Spleen (tissue), 11 donors: ENCODE data around the gene RDH11. TPM values are rescaled to one million over a fixed set of nuclear protein-coding genes. Genes with fewer than 3 reads are reported as not detected.
"Not testable (repeated sequence)": the region's sequence is repeated elsewhere in the genome, so short reads cannot be mapped to it uniquely, and the experiment has no call there.

Experiments used
- DNase-seq: peaks from one replicate; pipeline ENCODE4 v3.0.0-alpha.2; 2020
- H3K27ac ChIP-seq, 8 donors: fragments of 200-600 bp; sonication (generic) in 7 of 8; 1 replicate in 4 of 8; 2 replicates in 4 of 8; pipeline versions ENCODE4 v1.5.0 to v1.8.0; 2016 to 2021; ENCODE audit warnings: inconsistent platforms in 4 of 8, mild to moderate bottlenecking in 4 of 8, moderate library complexity in 1 of 8
- H3K27me3 ChIP-seq, 7 donors: fragments of 200-600 bp; sonication (generic) in 6 of 7; replicated peaks in 1 of 7; 1 replicate in 4 of 7; 2 replicates in 3 of 7; pipeline versions ENCODE4 v1.5.0 to v1.8.0; 2016 to 2021; ENCODE audit warnings: inconsistent platforms in 3 of 7, mild to moderate bottlenecking in 1 of 7
- H3K36me3 ChIP-seq, 6 donors: fragments of 200-600 bp; sonication (generic) in 5 of 6; 1 replicate in 4 of 6; 2 replicates in 2 of 6; pipeline versions ENCODE4 v1.5.0 to v1.8.0; 2016 to 2021; ENCODE audit warnings: inconsistent platforms in 2 of 6
- H3K4me1 ChIP-seq, 6 donors: fragments of 200-600 bp; sonication (generic) in 5 of 6; 1 replicate in 3 of 6; 2 replicates in 3 of 6; pipeline versions ENCODE4 v1.5.0 to v1.8.0; 2016 to 2021; ENCODE audit warnings: inconsistent platforms in 3 of 6
- H3K4me3 ChIP-seq, 8 donors: fragments of 200-600 bp; sonication (generic) in 7 of 8; 1 replicate in 4 of 8; 2 replicates in 4 of 8; pipeline versions ENCODE4 v1.5.0 to v1.8.0; 2016 to 2021; ENCODE audit warnings: inconsistent platforms in 4 of 8, mild to moderate bottlenecking in 4 of 8, moderate library complexity in 2 of 8
- H3K9me3 ChIP-seq, 8 donors: fragments of 200-600 bp; sonication (generic) in 7 of 8; 1 replicate in 4 of 8; 2 replicates in 4 of 8; pipeline versions ENCODE4 v1.5.0 to v1.8.0; 2016 to 2021; ENCODE audit warnings: inconsistent platforms in 4 of 8
- POLR2A ChIP-seq, 3 donors: fragments of 450-650 bp; IDR thresholded peaks; one replicate each; pipeline ENCODE4 v1.5.1; 2017; ENCODE audit warnings: antibody characterized with exemption in 3 of 3, mild to moderate bottlenecking in 1 of 3
- POLR2AphosphoS5 ChIP-seq, 3 donors: sonication (generic); formaldehyde crosslinking; IDR thresholded peaks; one replicate each; pipeline ENCODE4 v1.5.1; 2017; ENCODE audit warnings: antibody characterized with exemption in 3 of 3
- WGBS, 5 donors: extraction: QIAGEN DNeasy Blood & Tissue Kit in 3 of 5; methylation state at CpG; one replicate each; pipeline versions ENCODE4 v1.1.5 to v1.1.7; 2013 to 2018; 5-methylcytosine and 5-hydroxymethylcytosine counted together
- intact Hi-C: fragments of 100-400 bp; cut with DNase I; formaldehyde crosslinking; loops from one replicate; pipeline ENCODE4 v1.15.0; 2023; ENCODE audit warnings: low total_unique reads
- polyA plus RNA-seq, 3 donors: library from polyadenylated mRNA; stranded (reverse); fragments of 200-250 nt; gene quantifications; one replicate each; pipeline ENCODE4 v1.2.1, GENCODE V29; 2013
- total RNA-seq, 7 donors: library from RNA; depleted of rRNA in 3 of 7; stranded (reverse); fragments of >200 nt in 3 of 7; fragmentation: NEBNext Ultra II Directional in 4 of 7; extraction: Animal tissue kit (Norgen Biotek cat#: 25700) in 4 of 7; gene quantifications; one replicate each; pipeline versions ENCODE4 v1.1.0 to v1.2.1, GENCODE V29; 2016 to 2021
- TF ChIP-seq, protein P1 (sequence below), 11 experiments: fragments of 200-600 bp in 7 of 11; fragments of 450-650 bp in 4 of 11; sonication (generic) in 4 of 11; IDR thresholded peaks in 8 of 11; conservative IDR thresholded peaks in 3 of 11; 1 replicate in 7 of 11; 2 replicates in 4 of 11; pipeline versions ENCODE4 v1.4.0 to v1.8.0; 2016 to 2021; ENCODE audit warnings: antibody characterized with exemption in 11 of 11, inconsistent platforms in 4 of 11, mild to moderate bottlenecking in 1 of 11
- donor health status: healthy with polysubstance abuse.
- donor health status: DM: no; HTN: no; CAD: no; lungs with moderate emphysema.
- donor health status: DM: no; HTN: no; CAD: no.
- donor health status: Bipolar disorder and iron deficiency.
- donor health status: healthy.
- donor health status: DM: no; HTN: no; CAD: no.
- donor health status: DM: yes; HTN: yes; CAD: no.

The RDH11 gene
- total and polyA plus RNA-seq, 10 donors, result 18.0 to 49.9 (median 31.0) TPM

DNA sequence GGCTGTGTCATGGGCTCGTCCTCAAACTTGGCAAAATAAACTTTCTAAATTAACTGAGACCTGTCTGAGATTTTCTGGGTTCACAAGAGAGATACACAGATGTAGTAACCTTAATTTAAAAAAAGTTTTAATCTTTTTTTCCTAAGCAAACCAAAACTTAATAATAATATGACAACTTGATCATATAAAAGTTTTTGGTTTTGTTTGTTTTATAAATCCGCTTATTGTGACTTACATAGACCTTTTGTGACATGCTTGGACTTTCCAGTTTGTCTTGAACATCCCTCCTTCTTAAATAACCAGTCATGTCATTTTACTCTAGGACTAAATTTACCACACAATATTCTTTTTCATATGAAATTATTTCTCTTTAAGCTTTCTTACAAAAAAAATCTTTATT is 14.6 kb upstream of the RDH11 start:
- WGBS, 5 donors, result 84 to 91% (median 86%) methylated on average over 2 of the region's 2 CpGs
- intact Hi-C loops, result no loop called here
- no peak for DNase-seq

DNA sequence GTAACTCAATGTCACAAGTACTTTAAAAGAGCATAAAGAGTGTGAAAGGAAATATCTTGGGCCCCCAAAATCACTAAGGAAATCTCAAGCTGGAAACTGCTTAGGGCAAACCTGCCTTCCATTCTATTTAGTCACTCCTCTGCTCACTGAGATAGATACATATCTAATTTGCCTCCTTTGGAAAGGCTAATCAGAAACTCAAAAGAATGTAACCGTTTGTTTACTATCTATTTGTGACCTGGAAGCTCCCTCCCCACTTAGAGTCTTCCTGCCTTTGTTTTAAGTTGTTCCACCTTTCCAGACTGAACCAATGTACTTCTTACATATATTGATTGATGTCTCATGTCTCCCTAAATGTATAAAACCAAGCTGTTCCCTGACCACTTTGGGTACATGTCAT is 14.2 kb upstream of the RDH11 start:
- H3K27me3 ChIP-seq, H3K4me3 ChIP-seq, DNase-seq, H3K4me1 ChIP-seq, intact Hi-C loops, H3K27ac ChIP-seq, H3K36me3 ChIP-seq: not testable (repeated sequence)
- WGBS, 5 donors, result 54 to 78% (median 76%) methylated on average over 1 of the region's 1 CpG
- peaks cover 0 to 37% (median 30%) of the 10 kb centered on the region in 8 donors for H3K9me3 ChIP-seq

More for the DNA sequence above, 14.6 kb upstream of the RDH11 start:
- Histone ChIP-seq H3K4me3 (no peak overlapping the region), H3K36me3 (no peaks in the 10 kb centered on the region), H3K27me3 (no peaks in the 10 kb centered on the region), H3K4me1 (no peaks in the 10 kb centered on the region), H3K9me3 (peaks cover 0 to 37% (median 30%) of the 10 kb centered on the region in 8 donors), H3K27ac (no peak overlapping the region)
- TF ChIP-seq, protein P1, sequence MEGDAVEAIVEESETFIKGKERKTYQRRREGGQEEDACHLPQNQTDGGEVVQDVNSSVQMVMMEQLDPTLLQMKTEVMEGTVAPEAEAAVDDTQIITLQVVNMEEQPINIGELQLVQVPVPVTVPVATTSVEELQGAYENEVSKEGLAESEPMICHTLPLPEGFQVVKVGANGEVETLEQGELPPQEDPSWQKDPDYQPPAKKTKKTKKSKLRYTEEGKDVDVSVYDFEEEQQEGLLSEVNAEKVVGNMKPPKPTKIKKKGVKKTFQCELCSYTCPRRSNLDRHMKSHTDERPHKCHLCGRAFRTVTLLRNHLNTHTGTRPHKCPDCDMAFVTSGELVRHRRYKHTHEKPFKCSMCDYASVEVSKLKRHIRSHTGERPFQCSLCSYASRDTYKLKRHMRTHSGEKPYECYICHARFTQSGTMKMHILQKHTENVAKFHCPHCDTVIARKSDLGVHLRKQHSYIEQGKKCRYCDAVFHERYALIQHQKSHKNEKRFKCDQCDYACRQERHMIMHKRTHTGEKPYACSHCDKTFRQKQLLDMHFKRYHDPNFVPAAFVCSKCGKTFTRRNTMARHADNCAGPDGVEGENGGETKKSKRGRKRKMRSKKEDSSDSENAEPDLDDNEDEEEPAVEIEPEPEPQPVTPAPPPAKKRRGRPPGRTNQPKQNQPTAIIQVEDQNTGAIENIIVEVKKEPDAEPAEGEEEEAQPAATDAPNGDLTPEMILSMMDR (IDR thresholded peaks at IDR 0.05 in 8 of 11, conservative IDR thresholded peaks at IDR 0.05 in 3 of 11), result no peak
- no peak for TF ChIP-seq POLR2AphosphoS5 (IDR thresholded peaks at IDR 0.05)
- TF ChIP-seq POLR2A (IDR thresholded peaks at IDR 0.05), result no peak

DNA sequence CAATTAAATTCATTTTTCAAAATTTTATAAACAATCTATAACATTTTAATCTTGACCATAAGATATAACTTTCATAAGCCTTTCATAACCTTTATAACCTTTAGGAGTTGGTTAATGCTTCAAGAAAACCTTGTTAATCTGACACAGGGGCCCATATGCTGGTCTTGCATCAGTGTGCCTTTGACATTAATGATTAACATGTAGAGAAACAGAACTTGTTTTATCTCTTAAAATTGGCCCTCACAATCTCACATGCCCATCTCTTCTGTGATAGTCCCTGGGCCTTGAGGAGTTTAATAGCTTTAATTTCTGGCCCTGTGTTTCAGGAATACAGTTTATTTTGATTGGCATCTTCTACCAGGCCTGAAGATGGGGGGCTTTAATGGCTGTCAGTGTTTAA is 13.8 kb upstream of the RDH11 start:
- H3K4me1 ChIP-seq, H3K27me3 ChIP-seq, H3K4me3 ChIP-seq, intact Hi-C loops, H3K27ac ChIP-seq, H3K36me3 ChIP-seq, DNase-seq: not testable (repeated sequence)
- peaks cover 0 to 37% (median 30%) of the 10 kb centered on the region in 8 donors for H3K9me3 ChIP-seq

DNA sequence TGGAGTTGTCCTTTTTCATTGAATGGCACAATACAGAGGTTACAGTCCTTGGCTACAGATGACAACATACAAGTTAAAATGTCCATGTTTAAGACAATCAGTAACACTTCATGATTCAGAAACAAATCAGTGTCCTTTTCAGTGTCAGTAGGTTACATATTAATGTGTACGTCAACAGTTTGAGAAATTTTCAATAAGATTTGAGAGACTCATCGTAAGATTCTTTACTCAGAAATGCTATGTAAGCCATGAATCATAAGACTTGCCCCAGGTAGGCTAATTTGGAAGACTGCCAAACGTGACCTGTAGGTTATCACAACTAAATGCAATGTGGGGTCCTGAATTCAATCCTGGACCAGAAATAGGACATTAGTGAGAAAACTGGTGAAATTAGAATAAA is 9.6 kb upstream of the RDH11 start:
- WGBS, 5 donors, result 75 to 83% (median 79%) methylated on average over 3 of the region's 3 CpGs
- TF ChIP-seq, protein P1 (IDR thresholded peaks at IDR 0.05 in 8 of 11, conservative IDR thresholded peaks at IDR 0.05 in 3 of 11), result no peak
- TF ChIP-seq POLR2A (IDR thresholded peaks at IDR 0.05), result no peak
- TF ChIP-seq POLR2AphosphoS5 (IDR thresholded peaks at IDR 0.05), result no peak

DNA sequence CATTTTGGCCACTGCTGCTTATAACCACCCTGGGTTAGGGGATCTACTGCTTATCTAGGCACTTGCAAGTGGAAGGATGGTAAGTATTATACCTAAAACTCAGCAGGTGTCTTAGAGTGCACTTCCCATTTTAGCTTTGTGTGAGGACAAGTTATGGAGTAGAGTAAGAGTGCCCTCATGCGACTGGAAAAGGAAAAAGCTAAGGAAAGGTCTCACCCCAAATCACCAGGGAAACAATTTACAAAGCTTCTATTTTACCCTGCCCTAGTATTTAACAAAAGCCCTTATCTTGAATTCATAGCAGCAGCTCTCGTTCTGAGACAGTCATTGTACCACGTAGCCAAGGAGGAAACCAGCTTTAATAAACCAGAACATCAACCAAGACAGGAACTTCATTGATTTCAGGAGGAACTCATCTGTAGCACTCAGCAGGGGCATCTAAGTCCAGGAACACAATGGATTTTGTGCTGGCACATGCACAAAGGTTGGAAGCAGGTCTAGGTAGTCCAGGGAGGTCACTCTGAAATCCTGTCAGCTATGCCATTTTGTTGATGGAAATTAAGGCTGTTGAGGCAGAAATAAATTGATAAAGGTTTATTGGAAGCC is 9.0 kb upstream of the RDH11 start:
- intact Hi-C loops, result no loop called here
- 0 to 3% (median 0%) methylated on average over 3 of the region's 3 CpGs for WGBS, 5 donors

More for the DNA sequence above, 9.6 kb upstream of the RDH11 start:
- Histone ChIP-seq H3K9me3 (peaks cover 0 to 28% (median 25%) of the 10 kb centered on the region in 8 donors), H3K4me3 (no peak overlapping the region), H3K4me1 (peaks cover 0 to 7% (median 0%) of the 10 kb centered on the region in 6 donors), H3K27me3 (no peaks in the 10 kb centered on the region), H3K27ac (no peak overlapping the region), H3K36me3 (no peaks in the 10 kb centered on the region)
- no peak for DNase-seq
- intact Hi-C loops, result no loop called here

More for the DNA sequence above, 9.0 kb upstream of the RDH11 start:
- no peak for DNase-seq
- TF ChIP-seq, protein P1 (IDR thresholded peaks at IDR 0.05 in 8 of 11, conservative IDR thresholded peaks at IDR 0.05 in 3 of 11), result peak; percentile 40 to 75 (median 66)
- no peak for TF ChIP-seq POLR2AphosphoS5 (IDR thresholded peaks at IDR 0.05)
- Histone ChIP-seq H3K9me3 (peaks cover 0 to 22% (median 18%) of the 10 kb centered on the region in 8 donors), H3K27ac (no peak overlapping the region), H3K4me3 (no peak overlapping the region), H3K4me1 (peaks cover 0 to 7% (median 0%) of the 10 kb centered on the region in 6 donors), H3K36me3 (no peaks in the 10 kb centered on the region), H3K27me3 (no peaks in the 10 kb centered on the region)
